ENCODE measurements around the gene SMARCA2.

- no peak for TF ChIP-seq POLR2AphosphoS5 (IDR thresholded peaks at IDR 0.05; ENCODE audit: low read depth, low read length)
- no peak for TF ChIP-seq TAF1 (IDR thresholded peaks at IDR 0.05; ENCODE audit: borderline replicate concordance, insufficient read depth, low read length)
- TF ChIP-seq REST (IDR thresholded peaks at IDR 0.05; ENCODE audit: insufficient read depth in 1 of 2, low read depth in 2 of 2, low read length in 2 of 2) = no peak
Observed at GRCh38 chr9:2161661-2162060, 146.5 kb downstream of the SMARCA2 start.
